Fibroblast of upper back skin (primary cell): Measurements from ENCODE around the gene ZBTB8A.
"Not testable (repeated sequence)": the region's sequence is repeated elsewhere in the genome, so short reads cannot be mapped to it uniquely, and the experiment has no call there.

Source experiments
- DNase-seq: peaks from one replicate; pipeline ENCODE4 v3.0.0-alpha.2; 2013

Gene ZBTB8A

DNA sequence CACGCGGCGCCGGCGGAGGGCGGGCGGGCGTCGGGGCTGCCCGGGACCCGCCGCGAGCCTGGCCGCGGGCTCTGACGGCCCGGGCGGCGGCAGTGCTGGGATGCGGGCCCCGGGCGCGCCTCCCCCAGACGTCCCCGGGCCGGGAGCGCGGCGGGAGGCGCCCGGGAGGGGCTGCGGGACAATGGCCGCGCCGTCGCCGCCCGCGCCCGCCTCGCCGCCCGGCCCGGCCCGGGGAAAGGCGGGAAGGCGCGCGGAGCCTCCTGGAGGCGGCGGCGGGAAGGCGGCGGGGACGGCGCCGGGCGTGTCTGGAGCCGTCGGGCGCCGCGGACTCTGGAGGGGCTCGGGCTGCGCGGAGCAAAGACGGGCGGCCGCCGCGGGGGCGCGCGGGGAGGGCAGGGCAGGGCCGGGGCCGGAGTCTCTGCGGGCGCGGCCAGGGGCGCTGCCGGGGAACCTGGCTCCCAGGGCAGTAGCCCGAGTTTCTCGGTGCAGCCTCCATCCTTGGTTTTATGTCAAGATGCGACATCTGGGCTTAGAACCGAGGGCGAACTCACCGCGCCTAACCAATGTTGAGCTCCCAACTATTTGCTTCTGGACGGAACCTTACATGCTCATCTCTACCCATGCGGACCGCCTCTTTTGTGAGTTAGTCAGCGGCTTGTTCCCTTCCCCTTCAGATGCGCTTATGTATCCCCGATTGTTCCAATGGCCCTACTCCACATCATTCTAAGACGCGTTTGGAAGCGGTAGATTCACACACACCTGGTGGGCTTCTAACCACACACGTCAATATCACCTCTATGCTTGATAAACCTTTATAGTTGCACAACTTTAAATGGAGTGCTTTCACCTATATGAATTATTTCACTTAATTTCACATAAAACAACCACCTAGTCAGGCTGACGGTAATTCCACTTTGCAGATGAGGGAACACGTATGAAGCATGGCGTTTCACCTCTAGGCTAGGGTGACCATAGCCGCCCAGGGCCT lies 651 bp downstream of the ZBTB8A start:
- peak; percentile 33 for DNase-seq

DNA sequence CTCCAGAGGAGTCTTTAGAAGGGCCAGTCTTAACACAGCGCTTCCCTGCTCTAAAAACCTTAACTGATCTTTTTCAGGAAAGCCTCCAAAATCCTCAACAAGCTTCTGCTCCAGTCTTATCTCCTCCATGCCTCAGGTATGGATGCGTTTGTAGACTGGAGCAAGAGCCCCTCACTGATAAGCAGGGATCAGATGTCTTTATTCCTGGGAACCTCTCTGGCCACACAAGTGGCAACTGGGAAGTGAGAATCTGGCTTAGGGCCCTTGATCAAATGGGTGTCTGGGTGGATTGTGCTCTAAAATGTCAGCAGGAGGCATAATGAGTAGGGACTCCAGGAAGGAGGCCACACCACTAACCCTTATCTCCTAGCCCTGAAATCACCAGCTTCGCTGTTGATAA lies 1.4 kb downstream of the ZBTB8A start:
- no peak for DNase-seq

DNA sequence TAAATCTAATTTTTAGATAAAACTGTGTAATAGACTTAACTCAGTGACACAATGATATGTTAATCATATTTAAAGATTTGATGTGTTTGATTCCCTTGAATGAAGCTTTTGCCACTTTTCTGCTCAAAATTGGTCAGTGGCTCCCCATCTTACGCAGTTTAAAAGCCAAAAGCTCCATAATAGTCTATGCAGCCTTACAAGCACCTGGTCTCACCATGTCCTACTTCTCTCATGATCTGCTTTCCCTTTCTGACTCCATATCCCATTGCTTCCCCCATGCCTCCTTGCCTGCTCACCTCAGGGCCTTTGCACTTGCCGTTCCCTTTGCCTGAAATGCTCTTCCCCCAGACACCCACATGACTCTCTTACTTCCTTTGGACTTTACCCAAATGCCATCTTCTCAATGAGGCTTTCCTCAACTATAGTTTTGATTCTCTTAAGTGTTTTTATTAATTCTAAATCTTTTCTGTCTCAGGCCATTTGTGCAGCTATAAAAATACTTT lies 1.9 kb downstream of the ZBTB8A start:
- no peak for DNase-seq

DNA sequence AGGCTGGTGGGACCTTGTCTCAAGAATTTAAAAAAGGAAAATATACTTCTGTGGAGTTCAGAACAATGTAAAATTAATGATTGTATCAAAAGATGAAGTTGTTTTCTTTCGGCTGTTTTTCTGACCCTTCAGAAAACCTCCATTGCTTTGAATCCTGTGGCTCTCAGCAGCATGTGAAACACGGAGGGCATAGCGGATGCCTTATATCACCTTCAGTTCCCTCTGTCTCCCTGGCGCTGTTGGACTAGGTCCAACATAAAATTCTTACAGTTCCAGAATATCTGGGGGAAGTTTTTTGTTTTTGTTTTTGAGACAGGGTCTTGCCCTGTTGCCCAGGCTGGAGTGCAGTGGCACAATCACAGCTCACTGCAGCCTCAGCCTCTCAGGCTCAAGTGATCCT lies 7.4 kb downstream of the ZBTB8A start:
- no peak for DNase-seq

DNA sequence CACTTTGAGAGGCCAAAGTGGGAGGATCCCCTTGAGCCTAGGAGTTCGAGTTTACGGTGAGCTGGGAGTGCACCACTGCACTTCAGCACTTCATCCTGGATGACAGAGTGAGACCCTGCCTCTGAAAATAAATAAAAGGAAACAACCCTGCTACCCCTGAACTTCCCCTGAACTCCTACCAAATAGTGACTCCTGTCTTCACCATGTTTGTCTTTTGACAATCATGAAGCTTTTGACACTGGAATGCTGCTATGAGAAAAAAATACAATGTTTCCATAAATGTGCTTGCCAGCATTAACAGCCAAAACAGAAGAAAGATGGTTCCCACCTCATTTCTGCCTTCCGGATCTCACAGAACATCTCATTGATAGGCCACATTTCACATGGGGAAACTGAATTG lies 10.4 kb downstream of the ZBTB8A start:
- DNase-seq, result no peak

DNA sequence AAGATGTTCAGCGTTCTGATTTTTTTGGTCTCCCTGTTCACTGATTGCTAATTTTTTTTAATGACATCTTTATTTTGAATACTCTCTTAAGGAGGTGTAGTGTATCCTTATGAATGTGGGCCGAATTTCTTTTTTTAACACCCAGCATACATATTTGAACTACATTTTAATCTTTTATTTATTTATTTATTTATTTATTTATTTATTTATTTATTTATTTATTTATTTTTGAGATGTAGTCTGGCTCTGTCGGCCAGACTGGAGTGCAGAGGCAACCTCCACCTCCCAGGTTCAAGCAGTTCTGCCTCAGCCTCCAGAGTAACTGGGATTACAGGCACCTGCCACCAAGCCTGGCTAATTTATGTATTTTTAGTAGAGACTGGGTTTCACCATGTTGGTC lies 15.1 kb downstream of the ZBTB8A start:
- DNase-seq, result no peak

DNA sequence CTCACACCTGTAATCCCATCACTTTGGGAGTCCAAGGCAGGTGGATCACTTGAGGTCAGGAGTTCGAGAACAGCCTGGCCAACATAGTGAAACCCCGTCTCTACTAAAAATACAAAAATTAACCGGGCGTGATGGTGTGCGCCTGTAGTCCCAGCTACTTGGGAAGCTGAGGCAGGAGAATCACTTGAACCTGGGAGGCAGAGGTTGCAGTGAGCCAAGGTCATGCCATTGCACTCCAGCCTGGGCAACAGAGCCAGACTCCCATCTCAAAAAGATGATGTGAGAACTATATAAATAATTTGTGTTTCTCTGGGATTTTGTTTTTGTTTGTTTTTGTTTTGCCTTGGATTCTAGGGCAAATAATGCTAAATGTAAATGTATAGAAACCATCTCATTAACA lies 17.8 kb downstream of the ZBTB8A start:
- not testable (repeated sequence) for DNase-seq

DNA sequence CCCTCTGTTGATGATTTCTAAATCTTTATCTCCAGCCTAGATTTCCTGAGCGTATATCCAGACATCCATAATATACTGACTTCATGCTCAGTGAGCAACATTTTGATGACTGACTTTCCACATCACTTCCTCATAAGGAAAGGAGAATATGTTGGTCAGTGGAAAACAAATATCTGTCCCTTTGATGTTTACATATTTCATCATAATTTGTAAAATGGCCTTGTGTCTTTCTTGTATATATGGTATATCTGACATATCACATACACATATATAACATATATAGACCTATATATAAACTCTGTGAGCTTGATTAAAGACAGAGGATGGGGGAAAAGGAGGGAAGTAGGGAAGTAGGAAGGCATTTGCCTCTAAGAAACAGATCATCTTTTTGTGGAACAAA lies 18.6 kb downstream of the ZBTB8A start:
- DNase-seq, result no peak

DNA sequence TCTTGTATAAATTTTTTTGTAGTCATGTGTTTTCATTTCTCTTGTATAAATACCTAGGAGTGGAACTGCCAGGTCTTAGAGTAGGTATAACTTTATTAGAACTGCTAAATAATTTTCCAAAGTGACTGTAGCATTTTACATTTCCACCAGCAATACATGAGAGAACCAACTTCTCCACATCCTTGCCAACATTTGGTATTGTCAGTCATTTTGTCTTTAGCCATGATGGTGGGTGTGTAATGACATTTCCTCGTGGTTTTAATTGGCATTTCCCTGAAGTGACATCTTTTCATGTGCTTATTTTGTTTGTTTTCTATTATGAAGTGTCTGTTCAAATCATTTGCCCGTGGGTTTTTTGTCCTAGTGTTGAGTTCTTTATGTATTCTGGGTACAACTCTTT lies 29.7 kb downstream of the ZBTB8A start:
- no peak for DNase-seq

DNA sequence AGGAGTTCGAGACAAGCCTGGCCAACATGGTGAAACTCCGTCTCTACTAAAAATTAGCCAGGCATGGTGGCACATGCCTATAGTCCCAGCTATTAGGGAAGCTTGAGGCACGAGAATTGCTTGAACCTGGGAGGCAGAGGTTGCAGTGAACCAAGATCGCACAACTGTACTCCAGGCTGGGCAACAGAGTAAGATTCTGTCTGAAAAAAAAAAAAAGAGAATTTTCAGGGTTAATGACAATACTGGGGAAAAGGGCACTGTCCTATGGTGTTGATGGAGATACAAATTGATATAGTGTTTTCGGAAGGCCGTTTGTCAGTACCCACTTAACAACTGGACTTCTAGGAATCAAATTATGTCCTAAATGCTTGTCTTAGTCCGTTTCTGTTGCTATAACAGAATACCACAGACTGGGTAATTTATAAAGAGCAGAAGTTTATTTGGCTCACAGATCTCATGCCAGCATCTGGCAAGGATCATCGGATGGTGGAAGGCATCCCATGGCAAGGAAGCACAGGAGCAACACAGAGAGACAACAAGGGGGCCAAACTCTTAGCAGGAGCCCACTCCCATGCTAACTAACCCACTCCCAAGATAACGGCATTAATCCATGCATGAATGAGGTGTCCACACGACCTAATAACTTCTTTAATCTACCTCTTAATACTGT lies 41.3 kb downstream of the ZBTB8A start:
- no peak for DNase-seq

DNA sequence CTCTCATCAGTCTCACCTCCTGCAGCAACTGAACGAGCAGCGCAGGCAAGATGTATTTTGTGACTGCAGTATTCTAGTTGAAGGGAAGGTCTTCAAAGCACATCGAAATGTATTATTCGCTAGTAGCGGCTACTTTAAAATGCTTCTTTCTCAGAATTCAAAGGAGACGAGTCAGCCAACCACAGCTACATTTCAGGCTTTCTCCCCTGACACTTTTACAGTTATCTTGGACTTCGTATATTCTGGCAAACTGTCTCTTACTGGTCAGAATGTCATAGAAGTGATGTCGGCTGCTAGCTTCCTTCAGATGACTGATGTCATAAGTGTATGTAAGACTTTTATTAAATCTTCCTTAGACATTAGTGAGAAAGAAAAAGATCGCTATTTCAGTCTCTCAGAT lies 53.7 kb downstream of the ZBTB8A start:
- DNase-seq, result peak; percentile 60

DNA sequence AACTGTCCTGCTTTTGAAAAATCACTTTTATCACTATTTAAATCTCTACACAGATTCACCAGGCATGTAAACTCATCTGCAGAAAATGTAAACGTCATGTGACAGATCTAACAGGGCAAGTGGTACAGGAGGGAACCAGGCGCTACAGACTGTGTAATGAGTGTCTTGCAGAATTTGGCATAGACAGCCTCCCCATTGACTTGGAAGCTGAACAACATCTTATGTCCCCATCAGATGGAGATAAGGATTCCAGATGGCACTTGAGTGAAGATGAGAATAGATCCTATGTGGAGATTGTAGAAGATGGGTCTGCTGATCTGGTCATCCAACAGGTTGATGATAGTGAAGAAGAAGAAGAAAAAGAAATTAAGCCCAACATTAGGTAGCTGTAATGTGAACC lies 60.8 kb downstream of the ZBTB8A start:
- DNase-seq, result no peak

DNA sequence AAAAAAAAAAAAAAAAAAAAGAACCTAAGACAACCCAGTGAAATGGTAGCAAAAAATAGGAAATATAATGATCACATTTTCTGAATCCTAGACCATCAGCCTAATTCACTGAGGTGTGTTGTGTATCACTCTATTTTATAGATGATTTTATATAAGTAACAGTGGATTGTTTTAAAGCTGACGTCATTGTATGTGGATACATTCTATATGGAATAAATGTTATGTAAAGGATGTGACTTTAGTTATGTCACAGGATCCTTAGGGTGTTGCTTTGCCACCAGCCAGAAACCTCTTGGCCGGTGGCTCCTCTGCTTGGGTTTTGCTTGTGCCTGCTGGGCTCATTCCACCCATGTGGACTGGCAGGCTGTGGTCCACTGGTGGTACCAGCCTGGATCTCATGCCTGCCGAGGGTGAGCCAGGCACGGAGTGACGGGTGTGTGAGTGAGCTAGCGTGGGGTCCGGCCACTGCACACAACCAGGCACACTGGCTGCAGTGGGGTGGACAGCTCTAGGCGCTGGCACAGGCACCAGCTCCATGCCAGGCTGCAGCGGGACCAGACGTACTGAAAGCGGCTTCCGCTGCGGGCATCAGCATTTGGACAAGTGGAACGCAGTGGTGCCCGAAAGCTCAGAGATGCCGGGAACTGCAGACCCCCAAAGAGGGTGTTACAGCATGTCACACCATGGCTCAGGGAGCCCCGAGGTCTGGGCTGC lies 66.6 kb downstream of the ZBTB8A start:
- no peak for DNase-seq

DNA sequence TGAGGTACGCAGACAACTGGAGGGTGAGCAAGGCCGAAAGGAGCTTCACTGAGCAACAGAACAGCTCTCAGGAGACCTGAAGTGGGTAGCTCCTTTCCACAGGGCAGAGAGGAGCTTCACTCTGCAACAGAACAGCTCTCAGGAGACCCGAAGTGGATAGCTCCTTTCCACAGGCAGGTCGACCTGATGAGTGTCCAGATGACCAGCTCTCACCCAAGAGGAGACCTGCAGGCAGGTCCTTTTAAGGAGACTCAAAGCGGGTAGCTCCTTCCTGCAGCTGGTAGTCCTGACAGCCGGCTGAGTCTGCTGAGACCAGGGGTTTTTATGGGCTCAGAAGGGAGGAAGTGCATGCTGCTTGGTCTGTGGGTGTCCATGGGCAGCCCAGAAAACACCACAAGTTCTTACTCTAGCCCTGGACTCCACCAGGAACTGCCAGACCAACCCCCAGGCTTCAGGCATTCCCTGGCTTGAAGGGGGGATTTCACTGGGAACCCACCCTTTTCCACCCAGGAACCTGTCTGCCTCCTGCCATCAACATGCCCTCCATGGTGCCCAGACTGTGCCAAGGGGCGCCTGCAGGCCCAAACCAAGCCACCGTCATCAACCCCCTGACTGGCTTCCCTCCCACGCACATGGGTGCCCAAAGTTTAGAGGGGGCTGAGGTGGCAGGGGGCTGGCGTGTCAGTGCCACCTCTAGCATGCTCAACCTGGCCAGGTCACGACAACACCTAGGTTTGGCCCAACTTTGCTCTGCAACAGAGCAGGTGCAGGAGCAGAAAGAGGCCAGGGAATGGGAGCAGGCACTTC lies 67.5 kb downstream of the ZBTB8A start:
- DNase-seq, result no peak

DNA sequence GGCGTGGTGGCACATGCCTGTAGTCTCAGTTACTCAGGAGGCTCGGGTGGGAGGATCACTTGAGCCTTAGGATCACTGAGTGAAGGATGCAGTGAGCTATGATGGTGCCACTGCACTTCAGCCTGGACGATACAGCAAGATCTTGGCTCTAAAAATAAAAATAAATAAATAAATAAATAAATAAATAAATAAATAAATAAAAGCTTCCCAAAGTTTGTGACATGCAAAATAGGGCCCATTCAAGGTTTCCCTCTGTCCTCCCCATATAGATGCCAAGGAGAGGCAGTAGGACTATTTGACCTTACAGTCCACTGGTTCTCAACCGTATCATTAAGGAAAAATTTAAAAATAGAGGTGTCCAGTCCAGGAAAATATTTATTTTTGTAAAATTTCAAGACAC lies 70.0 kb downstream of the ZBTB8A start:
- DNase-seq, result no peak

DNA sequence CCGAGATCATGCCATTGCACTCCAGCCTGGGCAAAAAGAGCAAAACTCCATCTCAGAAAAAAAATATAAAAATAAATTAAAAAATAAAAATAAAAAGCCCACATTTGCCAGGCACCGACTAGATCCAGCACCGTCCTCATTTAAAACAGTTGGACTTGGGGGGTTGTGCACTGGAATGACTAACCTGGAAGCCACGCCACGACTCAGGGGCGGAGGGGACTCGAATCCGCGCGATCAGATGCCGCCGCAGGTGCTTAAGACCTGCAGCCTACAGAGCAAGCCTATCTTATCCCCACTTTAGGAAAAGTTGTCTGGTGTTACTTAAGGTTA lies 72.6 kb downstream of the ZBTB8A start:
- DNase-seq, result no peak

DNA sequence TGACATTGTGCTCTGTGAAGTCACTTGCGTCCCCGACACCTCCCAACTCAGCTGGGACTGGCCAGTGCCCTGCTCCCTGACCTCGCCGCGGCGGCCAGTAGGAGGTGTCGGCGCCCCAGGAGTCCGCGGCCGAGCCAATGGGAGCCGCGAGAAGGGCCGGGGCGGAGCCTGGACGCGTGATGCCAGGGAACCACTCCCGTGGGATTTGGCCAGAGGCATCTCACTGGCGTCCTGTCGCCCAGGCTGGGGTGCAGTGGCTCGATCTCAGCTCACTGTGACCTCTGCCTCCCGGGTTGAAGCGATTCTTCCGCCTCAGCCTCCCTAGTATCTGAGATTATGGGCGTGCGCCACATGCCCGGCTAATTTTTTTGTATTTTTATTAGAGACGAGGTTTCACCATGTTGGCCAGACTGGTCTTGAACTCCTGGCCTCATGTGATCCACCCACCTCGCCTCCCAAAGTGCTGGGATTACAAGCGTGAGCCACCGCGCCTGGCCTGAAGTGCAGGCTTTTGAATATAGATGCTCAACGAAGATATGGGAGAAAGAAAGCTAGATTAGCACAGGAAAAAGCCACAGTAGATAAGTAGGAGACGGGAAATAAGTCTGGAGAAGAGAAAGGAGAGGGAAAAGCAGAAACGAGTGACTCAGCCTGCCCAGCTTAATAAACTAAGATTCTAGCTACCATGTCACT lies 73.1 kb downstream of the ZBTB8A start:
- DNase-seq, result peak; percentile 71

DNA sequence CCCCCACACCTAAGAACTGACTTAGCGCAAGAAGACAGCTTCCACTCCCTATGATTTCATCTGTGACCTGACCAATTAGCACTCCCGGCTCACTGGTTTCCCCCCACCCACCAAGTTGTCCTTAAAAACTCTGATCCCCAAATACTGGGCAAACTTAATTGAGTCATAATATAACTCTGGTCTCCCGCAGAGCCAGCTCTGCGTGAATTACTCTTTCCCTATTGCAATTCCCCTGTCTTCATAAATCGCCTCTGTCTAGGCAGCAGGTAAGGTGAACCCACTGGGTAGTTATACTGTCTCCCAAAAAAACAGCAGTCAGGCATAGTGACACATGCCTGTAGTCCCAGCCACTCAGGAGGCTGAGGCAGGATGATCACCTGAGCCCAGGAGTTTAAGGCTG lies 74.2 kb downstream of the ZBTB8A start:
- DNase-seq, result no peak

DNA sequence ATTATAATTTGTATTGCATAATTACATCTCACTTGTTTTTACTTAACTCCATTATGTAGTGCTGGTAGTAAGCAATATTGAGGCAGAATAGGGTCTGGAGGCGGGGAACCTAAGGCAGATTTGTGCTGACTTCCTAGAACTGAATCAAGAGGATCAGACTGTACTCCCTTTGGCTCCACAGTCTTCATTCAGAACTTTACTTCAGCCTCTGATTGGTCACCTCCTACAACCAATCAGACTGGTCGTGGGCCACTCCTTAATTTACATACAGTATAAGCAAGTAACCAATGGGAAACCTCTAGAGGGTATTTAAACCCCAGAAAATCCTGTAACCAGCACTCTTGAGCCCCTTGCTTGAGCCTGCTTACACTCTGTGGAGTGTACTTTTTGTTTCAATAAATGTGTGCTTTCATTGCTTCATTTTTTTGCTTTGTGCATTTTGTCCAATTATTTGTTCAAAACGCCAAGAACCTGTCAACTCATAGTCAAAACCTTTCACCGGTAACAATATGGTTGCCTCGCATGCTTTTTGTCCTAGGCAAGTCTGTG lies 79.5 kb downstream of the ZBTB8A start:
- DNase-seq, result no peak

DNA sequence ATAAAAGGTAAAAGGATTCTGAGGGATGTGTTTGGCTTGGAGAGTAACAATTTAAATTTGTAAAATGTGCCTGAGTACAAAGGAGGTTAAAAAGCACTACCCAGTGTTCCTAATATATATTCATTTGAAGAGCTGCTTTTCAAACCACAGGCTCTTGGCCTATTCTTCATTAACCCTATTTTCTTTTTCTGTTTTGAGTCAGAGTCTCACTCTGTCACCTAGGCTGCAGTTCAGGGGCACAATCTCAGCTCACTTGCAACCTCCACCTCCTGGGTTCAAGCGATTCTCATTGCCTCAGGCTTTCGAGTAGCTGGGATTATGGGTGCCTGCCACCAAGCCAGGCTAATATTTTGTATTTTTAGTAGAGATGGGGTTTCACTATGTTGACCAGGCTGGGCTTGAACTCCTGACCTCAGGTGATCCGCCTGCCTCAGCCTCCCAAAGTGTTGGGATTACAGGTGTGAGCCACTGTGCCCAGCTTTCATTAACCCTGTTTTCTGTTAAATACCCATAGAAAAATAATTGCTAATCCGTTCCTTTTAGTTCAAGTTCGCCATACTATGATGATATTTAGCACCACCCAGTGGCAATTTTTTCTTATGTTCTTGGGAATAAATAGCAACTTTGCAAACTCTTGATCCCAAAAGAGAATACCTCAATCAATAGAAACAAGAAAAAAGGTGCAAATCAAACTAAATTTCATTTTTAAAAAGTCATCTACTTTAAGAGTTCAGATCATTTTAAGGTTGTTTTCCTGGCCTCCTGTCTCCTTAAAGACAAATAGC lies 80.7 kb downstream of the ZBTB8A start:
- peak; percentile 20 for DNase-seq

DNA sequence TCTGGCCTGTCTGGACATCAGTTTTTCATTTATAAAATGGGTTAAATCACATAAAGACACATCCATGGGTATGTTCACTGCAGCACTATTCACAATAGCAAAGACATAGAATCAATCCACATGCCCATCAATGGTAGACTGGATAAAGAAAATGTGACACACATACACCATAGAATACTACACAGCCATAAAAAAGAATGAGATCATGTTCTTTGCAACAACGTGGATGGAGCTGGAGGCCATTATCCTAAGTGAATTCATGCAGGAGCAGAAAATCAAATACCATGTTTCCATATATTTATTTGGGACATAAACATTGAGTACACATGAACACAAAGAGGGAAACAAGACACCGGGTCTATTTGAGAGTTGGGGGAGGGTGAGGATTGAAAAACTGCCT lies 83.0 kb downstream of the ZBTB8A start:
- DNase-seq, result no peak
